Fibroblast of mammary gland (primary cell): ENCODE data around the gene CCDC177.

Experiments used
- DNase-seq: peaks from one replicate; pipeline ENCODE4 v3.0.0-alpha.2; 2010; ENCODE audit warnings: low read depth
- H3K4me3 ChIP-seq: 2 replicates; pipeline ENCODE4 v1.5.1; 2011; ENCODE audit warnings: low read depth, mild to moderate bottlenecking, low read length, moderate library complexity; ENCODE audit not compliant: control insufficient read depth
- TF ChIP-seq, protein P1 (sequence below): conservative IDR thresholded peaks from 2 replicates; pipeline ENCODE4 v1.5.1; 2011; ENCODE audit warnings: low read depth, low read length, inconsistent platforms; ENCODE audit not compliant: control insufficient read depth, insufficient read depth

CCDC177 gene

DNA sequence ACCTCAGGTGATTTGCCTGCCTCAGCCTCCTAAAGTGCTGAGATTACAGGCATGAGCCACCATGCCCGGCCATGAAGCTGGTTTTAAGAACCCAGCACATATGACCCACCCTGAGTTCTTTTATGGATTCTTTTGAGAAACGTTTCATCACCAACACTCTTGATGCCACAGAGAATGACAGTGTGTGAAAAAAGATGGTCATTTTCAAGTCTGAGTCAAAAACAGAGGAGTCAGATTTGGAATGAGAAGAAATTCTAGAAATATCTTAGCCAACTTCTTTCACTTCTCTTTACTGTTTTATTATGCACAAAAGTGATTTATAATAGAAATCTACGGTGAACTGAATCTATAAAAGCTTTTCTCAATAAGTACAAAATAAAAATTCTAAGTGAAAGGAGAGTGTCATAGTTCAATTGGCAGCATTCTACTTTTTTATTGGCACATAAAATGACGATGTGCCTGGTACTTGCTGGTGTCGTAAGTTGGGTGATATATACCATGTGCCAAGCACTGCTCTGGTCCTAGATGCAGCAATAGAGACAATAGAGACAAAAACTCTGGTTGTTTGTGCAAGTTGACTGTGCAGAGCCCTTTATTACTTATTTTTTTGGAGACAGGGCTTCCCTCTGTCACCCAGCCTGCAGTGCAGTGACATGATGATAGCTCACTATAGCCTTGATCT lies 33.9 kb downstream of the CCDC177 start:
- TF ChIP-seq, protein P1, sequence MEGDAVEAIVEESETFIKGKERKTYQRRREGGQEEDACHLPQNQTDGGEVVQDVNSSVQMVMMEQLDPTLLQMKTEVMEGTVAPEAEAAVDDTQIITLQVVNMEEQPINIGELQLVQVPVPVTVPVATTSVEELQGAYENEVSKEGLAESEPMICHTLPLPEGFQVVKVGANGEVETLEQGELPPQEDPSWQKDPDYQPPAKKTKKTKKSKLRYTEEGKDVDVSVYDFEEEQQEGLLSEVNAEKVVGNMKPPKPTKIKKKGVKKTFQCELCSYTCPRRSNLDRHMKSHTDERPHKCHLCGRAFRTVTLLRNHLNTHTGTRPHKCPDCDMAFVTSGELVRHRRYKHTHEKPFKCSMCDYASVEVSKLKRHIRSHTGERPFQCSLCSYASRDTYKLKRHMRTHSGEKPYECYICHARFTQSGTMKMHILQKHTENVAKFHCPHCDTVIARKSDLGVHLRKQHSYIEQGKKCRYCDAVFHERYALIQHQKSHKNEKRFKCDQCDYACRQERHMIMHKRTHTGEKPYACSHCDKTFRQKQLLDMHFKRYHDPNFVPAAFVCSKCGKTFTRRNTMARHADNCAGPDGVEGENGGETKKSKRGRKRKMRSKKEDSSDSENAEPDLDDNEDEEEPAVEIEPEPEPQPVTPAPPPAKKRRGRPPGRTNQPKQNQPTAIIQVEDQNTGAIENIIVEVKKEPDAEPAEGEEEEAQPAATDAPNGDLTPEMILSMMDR, result no peak
- no peak for DNase-seq
- no peak overlapping the region for H3K4me3 ChIP-seq

DNA sequence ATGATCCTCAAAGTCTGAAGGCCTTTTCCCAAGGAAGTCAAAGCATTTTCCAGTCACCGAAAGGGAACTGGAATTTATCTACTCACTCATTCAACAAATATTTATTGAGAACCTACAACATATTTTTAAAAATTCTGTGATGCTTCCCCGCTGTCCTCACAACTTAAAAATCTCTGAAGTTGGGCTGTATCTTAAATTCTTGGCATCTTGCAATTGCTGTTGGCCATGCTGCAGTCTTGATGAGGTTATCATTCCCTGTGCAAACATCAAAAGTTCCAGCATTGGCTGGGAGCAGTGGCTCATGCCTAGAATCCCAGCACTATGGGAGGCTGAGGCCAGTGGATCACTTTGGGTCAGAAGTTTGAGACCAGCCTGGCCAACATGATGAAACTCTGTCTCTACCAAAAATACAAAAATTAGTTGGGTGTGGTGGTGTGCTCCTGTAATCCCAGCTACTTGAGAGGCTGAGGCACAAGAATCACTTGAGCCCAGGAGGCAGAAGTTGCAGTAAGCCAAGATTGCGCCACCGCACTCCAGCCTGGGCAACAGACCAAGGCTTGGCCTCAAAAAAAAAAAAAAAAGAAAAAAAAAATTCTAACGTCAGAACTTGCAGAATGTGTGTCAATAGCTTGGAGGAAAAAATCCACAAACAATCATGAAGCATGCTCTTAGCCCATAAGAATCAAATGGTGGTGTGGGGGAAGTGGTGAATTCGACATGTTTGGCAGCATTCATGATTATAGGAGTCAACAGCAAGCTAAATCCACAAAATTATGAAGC lies 34.9 kb downstream of the CCDC177 start:
- H3K4me3 ChIP-seq, result no peak overlapping the region
- TF ChIP-seq, protein P1, result no peak
- DNase-seq, result peak; percentile 93

DNA sequence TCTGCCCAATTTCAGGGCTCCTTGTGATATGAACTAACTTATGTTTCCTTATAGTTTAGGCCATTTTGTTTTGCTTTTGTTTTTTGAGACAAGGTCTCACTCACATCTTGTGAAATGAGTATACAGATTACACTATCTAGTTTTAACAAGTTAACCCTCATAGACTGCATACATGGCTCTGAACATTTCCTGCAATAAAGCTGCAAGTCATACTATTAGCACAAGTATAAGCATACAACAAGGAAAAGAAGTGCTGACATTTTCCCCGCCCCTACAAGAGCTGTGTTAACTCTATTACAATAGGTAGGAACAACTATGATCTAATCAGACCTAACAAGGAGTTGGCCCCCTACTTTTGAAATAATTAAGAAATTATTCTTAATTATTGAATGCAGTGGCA lies 35.9 kb downstream of the CCDC177 start:
- no peak for DNase-seq
- TF ChIP-seq, protein P1, result no peak
- no peak overlapping the region for H3K4me3 ChIP-seq

DNA sequence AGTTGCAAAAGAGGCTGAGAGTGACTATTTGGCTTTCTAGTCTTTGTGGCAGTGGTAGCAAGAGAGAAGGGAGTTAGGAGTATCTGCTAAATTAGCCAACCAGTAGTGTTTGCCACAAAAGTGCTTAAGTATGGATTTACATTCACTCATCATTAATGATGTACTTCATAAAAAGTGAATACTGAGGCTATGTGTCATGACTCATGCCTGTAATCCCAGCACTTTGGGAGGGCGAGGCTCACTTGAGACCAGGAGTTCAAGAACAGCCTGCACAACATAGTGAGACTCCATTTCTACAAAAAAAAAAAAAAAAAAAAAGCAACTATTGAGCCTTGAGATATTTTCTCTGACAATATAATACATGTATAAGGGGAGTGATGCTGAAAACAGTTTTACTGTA lies 36.8 kb downstream of the CCDC177 start:
- H3K4me3 ChIP-seq, result no peak overlapping the region
- TF ChIP-seq, protein P1, result no peak
- peak; percentile 24 for DNase-seq

DNA sequence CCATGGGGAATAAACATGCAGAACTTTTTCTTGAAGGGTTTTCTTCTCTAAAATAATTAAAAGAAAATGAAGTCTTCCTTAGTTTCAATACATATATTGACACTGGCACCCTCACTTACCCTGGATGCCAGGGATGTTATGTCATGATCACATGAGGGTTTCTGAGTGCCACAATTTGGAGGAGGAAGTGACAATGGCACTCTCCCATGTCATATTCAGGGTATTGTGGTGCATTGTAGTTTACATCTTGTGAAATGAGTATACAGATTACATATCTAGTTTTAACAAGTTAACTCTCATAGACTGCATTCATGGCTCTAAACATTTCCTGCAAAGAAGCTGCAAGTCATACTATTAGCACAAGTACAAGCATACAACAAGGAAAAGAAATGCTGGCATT lies 37.7 kb downstream of the CCDC177 start:
- TF ChIP-seq, protein P1, result no peak
- no peak for DNase-seq
- H3K4me3 ChIP-seq, result no peak overlapping the region

DNA sequence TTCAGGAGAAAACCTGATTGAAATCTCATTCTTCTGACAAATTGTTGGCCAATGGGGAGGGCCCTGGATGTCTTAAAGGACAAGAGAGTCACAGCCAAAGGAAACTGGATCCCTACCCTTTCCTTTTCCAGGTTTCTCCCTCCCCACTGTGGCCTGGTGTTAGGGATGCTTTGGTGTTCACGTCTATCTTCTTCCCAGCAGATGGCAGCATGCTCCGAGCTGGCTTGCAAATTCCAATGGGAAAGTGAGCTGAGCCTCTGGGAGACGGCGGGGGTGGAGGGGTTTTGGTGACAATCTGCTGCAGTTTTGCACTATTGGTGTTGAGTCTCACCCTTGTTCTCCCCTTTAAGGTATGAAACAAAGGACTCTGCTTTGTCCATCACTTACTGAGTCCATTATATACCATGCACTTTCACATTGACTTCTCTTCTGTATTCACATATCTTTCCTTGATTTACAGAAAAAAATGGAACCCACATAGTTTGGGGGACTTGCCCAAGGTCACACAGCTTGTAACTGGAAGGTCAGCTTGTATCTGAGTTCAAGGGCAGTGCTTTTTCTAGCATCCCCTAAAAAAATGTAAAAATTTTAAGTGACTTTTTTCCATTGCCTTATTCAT lies 39.3 kb downstream of the CCDC177 start:
- TF ChIP-seq, protein P1, result peak; percentile 87
- no peak overlapping the region for H3K4me3 ChIP-seq
- peak; percentile 63 for DNase-seq
